HTERT RPE-1 (cell line): ENCODE results near the gene PRRG2.

Experiments
- in situ Hi-C: fragments of 300-500 bp; cut with MboI; formaldehyde crosslinking; loops from 4 replicates; pipeline ENCODE4 v1.14.3; 2020; ENCODE audit warnings: low sequenced_read_pairs

PRRG2 gene

GRCh38 chr19:49581007-49581508, at the start of gene PRRG2:
PRRG2 (plus strand) TSS chr19:49581316; CDS start chr19:49583220, 1,904 bp downstream.
- in situ Hi-C loops: no loop called here

- in situ Hi-C loops: no loop called here
These were observed 47.3 kb upstream of the PRRG2 start for GRCh38 chr19:49533551-49534488.

- in situ Hi-C loops: no loop called here
These were observed 46.3 kb upstream of the PRRG2 start for GRCh38 chr19:49534632-49535385.

GRCh38 chr19:49536921-49537462, 44.1 kb upstream of the PRRG2 start:
- in situ Hi-C loops: no loop called here

- in situ Hi-C loops: no loop called here
These were observed 42.5 kb upstream of the PRRG2 start for GRCh38 chr19:49538643-49539042.

- in situ Hi-C loops: no loop called here
These were observed 41.7 kb upstream of the PRRG2 start for GRCh38 chr19:49539192-49539952.

GRCh38 chr19:49541914-49542313, 39.2 kb upstream of the PRRG2 start:
- in situ Hi-C loops: no loop called here

GRCh38 chr19:49542446-49542845, 38.7 kb upstream of the PRRG2 start:
- in situ Hi-C loops: no loop called here

GRCh38 chr19:49543032-49543431, 38.1 kb upstream of the PRRG2 start:
- in situ Hi-C loops: no loop called here

- in situ Hi-C loops: no loop called here
These were observed 37.0 kb upstream of the PRRG2 start for GRCh38 chr19:49544154-49544553.

- in situ Hi-C loops: no loop called here
These were observed 34.1 kb upstream of the PRRG2 start for GRCh38 chr19:49546825-49547565.

- in situ Hi-C loops: no loop called here
These were observed 32.1 kb upstream of the PRRG2 start for GRCh38 chr19:49549045-49549444.

GRCh38 chr19:49551531-49551930, 29.6 kb upstream of the PRRG2 start:
- in situ Hi-C loops: no loop called here

- in situ Hi-C loops: no loop called here
These were observed 28.4 kb upstream of the PRRG2 start for GRCh38 chr19:49552749-49553148.

- in situ Hi-C loops: no loop called here
These were observed 27.5 kb upstream of the PRRG2 start for GRCh38 chr19:49553451-49554271.

GRCh38 chr19:49554701-49555181, 26.4 kb upstream of the PRRG2 start:
- in situ Hi-C loops: no loop called here

- in situ Hi-C loops: no loop called here
These were observed 25.3 kb upstream of the PRRG2 start for GRCh38 chr19:49555600-49556411.
